Measurements from ENCODE around the gene OR8D2. TPM values are rescaled to one million over a fixed set of nuclear protein-coding genes. Genes with fewer than 3 reads are reported as not detected.

Gene OR8D2
- total RNA-seq (2022; extraction: Qiagen RNA extraction; ENCODE audit: low read depth), result not detected in 5 replicates

GRCh38 chr11:124320097-124320496 lies at the start of gene OR8D2:
Gene OR8D2, minus strand, starts transcription at chr11:124320197. Its CDS starts 0 bp downstream, at chr11:124320197.

GRCh38 chr11:124313849-124314248 lies 6.1 kb downstream of the OR8D2 start, which contains the start of gene OR8D1:
Gene OR8D1, minus strand, starts transcription at chr11:124313949. Its CDS starts 3,183 bp downstream, at chr11:124310766.

Other genes starting within 250 kb of the OR8D2 start
- 0.09 to 0.28 TPM (median 0.21 TPM) in 4 of 5 replicates, not detected in the other for gene VWA5A, start 204.7 kb downstream of the OR8D2 start, total RNA-seq (2022; extraction: Qiagen RNA extraction; ENCODE audit: low read depth)
- gene OR10D3, start 136.9 kb downstream of the OR8D2 start, total RNA-seq (2022; extraction: Qiagen RNA extraction; ENCODE audit: low read depth), result not detected in 5 replicates
- gene OR8G1, start 79.1 kb downstream of the OR8D2 start, total RNA-seq (2022; extraction: Qiagen RNA extraction; ENCODE audit: low read depth), result not detected in 5 replicates
- not detected in 5 replicates for gene OR8G5, start 63.8 kb downstream of the OR8D2 start, total RNA-seq (2022; extraction: Qiagen RNA extraction; ENCODE audit: low read depth)
- gene OR8D1, start 6.2 kb downstream of the OR8D2 start, total RNA-seq (2022; extraction: Qiagen RNA extraction; ENCODE audit: low read depth), result not detected in 5 replicates
- not detected in 5 replicates for gene OR8B2, start 64.3 kb upstream of the OR8D2 start, total RNA-seq (2022; extraction: Qiagen RNA extraction; ENCODE audit: low read depth)
- not detected in 5 replicates for gene OR8B3, start 78.8 kb upstream of the OR8D2 start, total RNA-seq (2022; extraction: Qiagen RNA extraction; ENCODE audit: low read depth)
- gene OR8B4, start 104.7 kb upstream of the OR8D2 start, total RNA-seq (2022; extraction: Qiagen RNA extraction; ENCODE audit: low read depth), result not detected in 5 replicates
- not detected in 5 replicates for gene OR8B8, start 125.5 kb upstream of the OR8D2 start, total RNA-seq (2022; extraction: Qiagen RNA extraction; ENCODE audit: low read depth)
- gene OR8B12, start 223.5 kb upstream of the OR8D2 start, total RNA-seq (2022; extraction: Qiagen RNA extraction; ENCODE audit: low read depth), result not detected in 5 replicates
- gene OR8A1, start 249.8 kb upstream of the OR8D2 start, total RNA-seq (2022; extraction: Qiagen RNA extraction; ENCODE audit: low read depth), result not detected in 5 replicates

Data from A549 treated with ZK216348 at 1 μM for 4 hours (cell line).